OCI-LY7 (cell line): Measurements from ENCODE around the gene CNIH2.

Experiments
- EZH2phosphoT487 ChIP-seq: fragments of 200-600 bp; sonication (generic); IDR thresholded peaks from 2 replicates; pipeline ENCODE4 v1.6.1; 2018; ENCODE audit warnings: low read depth, borderline replicate concordance, mild to moderate bottlenecking, mixed run types, antibody characterized with exemption, low read length, moderate library complexity, mixed read lengths
- TF ChIP-seq, protein P1 (sequence below): fragments of 200-600 bp; sonication (generic); conservative IDR thresholded peaks from 2 replicates; pipeline ENCODE4 v1.5.1; 2014; ENCODE audit warnings: mild to moderate bottlenecking, antibody characterized with exemption, low read length, moderate library complexity, mixed read lengths

DNA sequence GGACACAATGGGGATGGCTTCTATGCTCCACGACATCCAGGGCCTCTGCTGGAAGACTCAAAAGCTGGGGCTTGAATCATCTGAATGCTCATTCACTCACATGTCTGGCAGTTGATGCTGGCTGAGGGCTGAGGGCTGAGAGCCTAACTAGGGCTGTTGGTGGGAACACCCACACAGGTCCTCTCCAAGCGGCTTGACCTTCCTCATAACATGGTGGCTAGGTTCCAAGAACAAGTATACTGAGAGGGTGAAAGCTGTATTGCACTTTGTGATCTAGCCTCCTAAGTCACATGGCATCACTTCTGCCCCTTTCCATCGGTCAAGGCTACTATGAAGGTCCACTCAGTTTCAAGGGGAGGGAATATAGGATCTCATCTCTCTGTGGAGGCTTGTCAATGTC lies 21.2 kb downstream of the CNIH2 start:
- TF ChIP-seq, protein P1, sequence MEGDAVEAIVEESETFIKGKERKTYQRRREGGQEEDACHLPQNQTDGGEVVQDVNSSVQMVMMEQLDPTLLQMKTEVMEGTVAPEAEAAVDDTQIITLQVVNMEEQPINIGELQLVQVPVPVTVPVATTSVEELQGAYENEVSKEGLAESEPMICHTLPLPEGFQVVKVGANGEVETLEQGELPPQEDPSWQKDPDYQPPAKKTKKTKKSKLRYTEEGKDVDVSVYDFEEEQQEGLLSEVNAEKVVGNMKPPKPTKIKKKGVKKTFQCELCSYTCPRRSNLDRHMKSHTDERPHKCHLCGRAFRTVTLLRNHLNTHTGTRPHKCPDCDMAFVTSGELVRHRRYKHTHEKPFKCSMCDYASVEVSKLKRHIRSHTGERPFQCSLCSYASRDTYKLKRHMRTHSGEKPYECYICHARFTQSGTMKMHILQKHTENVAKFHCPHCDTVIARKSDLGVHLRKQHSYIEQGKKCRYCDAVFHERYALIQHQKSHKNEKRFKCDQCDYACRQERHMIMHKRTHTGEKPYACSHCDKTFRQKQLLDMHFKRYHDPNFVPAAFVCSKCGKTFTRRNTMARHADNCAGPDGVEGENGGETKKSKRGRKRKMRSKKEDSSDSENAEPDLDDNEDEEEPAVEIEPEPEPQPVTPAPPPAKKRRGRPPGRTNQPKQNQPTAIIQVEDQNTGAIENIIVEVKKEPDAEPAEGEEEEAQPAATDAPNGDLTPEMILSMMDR = no peak
- TF ChIP-seq EZH2phosphoT487 = no peak
